ENCODE results near the gene ADARB1. TPM values are rescaled to one million over a fixed set of nuclear protein-coding genes. Genes with fewer than 3 reads are reported as not detected.

Gene ADARB1
- total RNA-seq, 1 experiment from 2014 or later: 15.8 TPM

DNA sequence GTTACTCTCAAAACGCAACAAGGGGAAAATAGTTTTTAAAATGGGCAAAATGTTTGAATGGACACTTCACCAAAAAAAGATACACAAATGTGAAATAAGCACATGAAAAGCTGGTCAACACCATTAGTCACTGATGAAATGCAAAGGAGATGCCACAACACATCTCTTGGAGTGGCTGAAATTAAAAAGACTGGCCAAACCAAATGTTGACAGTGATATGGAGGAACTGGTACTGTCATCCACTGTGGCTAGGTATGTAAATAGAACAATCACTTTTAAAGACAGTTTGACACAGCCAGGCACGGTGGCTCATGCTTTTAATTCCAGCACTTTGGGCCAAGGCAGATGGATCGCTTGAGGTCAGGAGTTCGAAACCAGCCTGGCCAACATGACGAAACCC is 122.2 kb downstream of the ADARB1 start:
- Histone ChIP-seq H3K79me1 (ENCODE audit: insufficient read depth, low read depth, low read length, poor library complexity, severe bottlenecking) (no peaks in the 10 kb centered on the region), H3K27ac (ENCODE audit: insufficient read length, low read depth, low read length) (no peak overlapping the region), H3K27me3 (ENCODE audit: insufficient read depth, low read length) (no peaks in the 10 kb centered on the region), H2BK20ac (ENCODE audit: low read depth, low read length, poor library complexity, severe bottlenecking) (no peak overlapping the region), H3K56ac (ENCODE audit: insufficient read length, low read depth, low read length) (no peak overlapping the region), H2BK12ac (ENCODE audit: insufficient read length, low read depth, low read length) (no peak overlapping the region), H3K23ac (ENCODE audit: insufficient read length, low read depth, low read length) (no peak overlapping the region), H2AK5ac (ENCODE audit: insufficient read length, low read length) (no peak overlapping the region), H3K79me2 (ENCODE audit: insufficient read depth, low read length) (no peaks in the 10 kb centered on the region), H2AFZ (ENCODE audit: low read length) (no peak overlapping the region), H2BK120ac (ENCODE audit: low read depth, low read length, poor library complexity, severe bottlenecking) (no peak overlapping the region), H4K5ac (ENCODE audit: insufficient read length, low read depth, low read length) (no peak overlapping the region), H3K4me1 (ENCODE audit: insufficient read depth, low read length) (no peaks in the 10 kb centered on the region), H3K18ac (ENCODE audit: insufficient read length, low read depth, low read length) (no peak overlapping the region), H4K91ac (ENCODE audit: insufficient read length, low read depth, low read length) (no peak overlapping the region), H3K9ac (ENCODE audit: extremely low read depth, insufficient read length, low read length) (no peak overlapping the region), H3T11ph (ENCODE audit: low read length) (no peak overlapping the region), H3K9me3 (ENCODE audit: control insufficient read depth, low read depth, low read length) (no peaks in the 10 kb centered on the region), H2BK15ac (ENCODE audit: low read depth, low read length) (no peak overlapping the region), H4K8ac (replicated peaks; ENCODE audit: insufficient read length, low read depth, low read length) (no peak overlapping the region), H3K4ac (ENCODE audit: low read depth, low read length) (no peak overlapping the region), H3K4me2 (ENCODE audit: insufficient read depth, insufficient read length, low read length) (no peak overlapping the region), H4K20me1 (ENCODE audit: control insufficient read depth, insufficient read depth, insufficient read length) (no peaks in the 10 kb centered on the region), H2BK5ac (ENCODE audit: insufficient read length, low read length) (no peak overlapping the region), H3K14ac (ENCODE audit: insufficient read depth, low read length) (no peak overlapping the region), H3K23me2 (ENCODE audit: insufficient read length, low read depth, low read length, poor library complexity, severe bottlenecking) (no peaks in the 10 kb centered on the region)
- Mint-ChIP-seq H3K27me3 (ENCODE audit: low read depth) (no peaks in the 10 kb centered on the region), H3K4me3 (no peak overlapping the region), H3K4me1 (no peaks in the 10 kb centered on the region), H3K36me3 (ENCODE audit: insufficient read depth in 1 of 3, low read depth in 3 of 3) (no peaks in the 10 kb centered on the region), H3K27ac (no peak overlapping the region), H3K9me3 (no peaks in the 10 kb centered on the region)
- no CpG with 5 or more reads among the region's 5 CpGs for WGBS (ENCODE audit: extremely low coverage, insufficient read length, low lambda C conversion rate)
- DNase-seq: no peak
- TF ChIP-seq, protein P1, sequence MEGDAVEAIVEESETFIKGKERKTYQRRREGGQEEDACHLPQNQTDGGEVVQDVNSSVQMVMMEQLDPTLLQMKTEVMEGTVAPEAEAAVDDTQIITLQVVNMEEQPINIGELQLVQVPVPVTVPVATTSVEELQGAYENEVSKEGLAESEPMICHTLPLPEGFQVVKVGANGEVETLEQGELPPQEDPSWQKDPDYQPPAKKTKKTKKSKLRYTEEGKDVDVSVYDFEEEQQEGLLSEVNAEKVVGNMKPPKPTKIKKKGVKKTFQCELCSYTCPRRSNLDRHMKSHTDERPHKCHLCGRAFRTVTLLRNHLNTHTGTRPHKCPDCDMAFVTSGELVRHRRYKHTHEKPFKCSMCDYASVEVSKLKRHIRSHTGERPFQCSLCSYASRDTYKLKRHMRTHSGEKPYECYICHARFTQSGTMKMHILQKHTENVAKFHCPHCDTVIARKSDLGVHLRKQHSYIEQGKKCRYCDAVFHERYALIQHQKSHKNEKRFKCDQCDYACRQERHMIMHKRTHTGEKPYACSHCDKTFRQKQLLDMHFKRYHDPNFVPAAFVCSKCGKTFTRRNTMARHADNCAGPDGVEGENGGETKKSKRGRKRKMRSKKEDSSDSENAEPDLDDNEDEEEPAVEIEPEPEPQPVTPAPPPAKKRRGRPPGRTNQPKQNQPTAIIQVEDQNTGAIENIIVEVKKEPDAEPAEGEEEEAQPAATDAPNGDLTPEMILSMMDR (conservative IDR thresholded peaks at IDR 0.05): no peak
